Vagina (tissue), 2 donors: Measurements from ENCODE around the gene LYPD6.

Experiments used
- POLR2A ChIP-seq, 2 donors: fragments of 450-650 bp; IDR thresholded peaks; one replicate each; pipeline ENCODE4 v1.6.1; 2017; ENCODE audit warnings: antibody characterized with exemption in 2 of 2, mild to moderate bottlenecking in 2 of 2, moderate library complexity in 2 of 2
- TF ChIP-seq, protein P1 (sequence below), 3 experiments: fragments of 450-650 bp in 2 of 3; fragments of 200-600 bp in 1 of 3; sonication (generic) in 1 of 3; IDR thresholded peaks; one replicate each; pipeline ENCODE4 v1.5.1; 2017 to 2019; ENCODE audit warnings: antibody characterized with exemption in 3 of 3, mild to moderate bottlenecking in 2 of 3, moderate library complexity in 2 of 3

GRCh38 chr2:149332364-149332763 lies 2.0 kb downstream of the LYPD6 start:
- TF ChIP-seq, protein P1, sequence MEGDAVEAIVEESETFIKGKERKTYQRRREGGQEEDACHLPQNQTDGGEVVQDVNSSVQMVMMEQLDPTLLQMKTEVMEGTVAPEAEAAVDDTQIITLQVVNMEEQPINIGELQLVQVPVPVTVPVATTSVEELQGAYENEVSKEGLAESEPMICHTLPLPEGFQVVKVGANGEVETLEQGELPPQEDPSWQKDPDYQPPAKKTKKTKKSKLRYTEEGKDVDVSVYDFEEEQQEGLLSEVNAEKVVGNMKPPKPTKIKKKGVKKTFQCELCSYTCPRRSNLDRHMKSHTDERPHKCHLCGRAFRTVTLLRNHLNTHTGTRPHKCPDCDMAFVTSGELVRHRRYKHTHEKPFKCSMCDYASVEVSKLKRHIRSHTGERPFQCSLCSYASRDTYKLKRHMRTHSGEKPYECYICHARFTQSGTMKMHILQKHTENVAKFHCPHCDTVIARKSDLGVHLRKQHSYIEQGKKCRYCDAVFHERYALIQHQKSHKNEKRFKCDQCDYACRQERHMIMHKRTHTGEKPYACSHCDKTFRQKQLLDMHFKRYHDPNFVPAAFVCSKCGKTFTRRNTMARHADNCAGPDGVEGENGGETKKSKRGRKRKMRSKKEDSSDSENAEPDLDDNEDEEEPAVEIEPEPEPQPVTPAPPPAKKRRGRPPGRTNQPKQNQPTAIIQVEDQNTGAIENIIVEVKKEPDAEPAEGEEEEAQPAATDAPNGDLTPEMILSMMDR (IDR thresholded peaks at IDR 0.05), result no peak
- TF ChIP-seq POLR2A (IDR thresholded peaks at IDR 0.05), result no peak
